OCI-LY1 (cell line): ENCODE results near the gene MFAP3.

Experiments
- H2AFZ ChIP-seq: fragments of 200-600 bp; sonication (generic), shearing (Covaris generic); 2 replicates; pipeline ENCODE4 v1.6.0; 2014; ENCODE audit warnings: antibody characterized with exemption, mild to moderate bottlenecking, low read length
- H3F3A ChIP-seq: fragments of 200-600 bp; sonication (generic), shearing (Covaris generic); 2 replicates; pipeline ENCODE4 v1.6.0; 2014; ENCODE audit warnings: mild to moderate bottlenecking, antibody characterized with exemption, low read length, moderate library complexity; ENCODE audit not compliant: insufficient read depth
- H3K27ac ChIP-seq: fragments of 200-600 bp; sonication (generic); 2 replicates; pipeline ENCODE4 v1.5.1; 2014; ENCODE audit warnings: low read length, mixed run types, mild to moderate bottlenecking, low read depth; ENCODE audit not compliant: poor library complexity, severe bottlenecking
- H3K27me3 ChIP-seq: fragments of 200-600 bp; sonication (generic); 2 replicates; pipeline ENCODE4 v1.6.0; 2014; ENCODE audit warnings: antibody characterized with exemption, mild to moderate bottlenecking, low read length, moderate library complexity; ENCODE audit not compliant: insufficient read depth
- H3K36me3 ChIP-seq: fragments of 200-600 bp; sonication (generic); 2 replicates; pipeline ENCODE4 v1.6.1; 2014; ENCODE audit warnings: mild to moderate bottlenecking, antibody characterized with exemption, low read length, moderate library complexity, mixed read lengths; ENCODE audit not compliant: insufficient read depth
- H3K4me1 ChIP-seq: fragments of 200-600 bp; sonication (generic); 2 replicates; pipeline ENCODE4 v1.5.1; 2014; ENCODE audit warnings: mild to moderate bottlenecking, low read length, moderate library complexity; ENCODE audit not compliant: insufficient read depth, severe bottlenecking
- H3K4me2 ChIP-seq: fragments of 200-600 bp; sonication (generic), shearing (Covaris generic); 2 replicates; pipeline ENCODE4 v1.6.1; 2014; ENCODE audit warnings: low read length
- H3K4me3 ChIP-seq: fragments of 200-600 bp; sonication (generic); 2 replicates; pipeline ENCODE4 v1.5.1; 2014; ENCODE audit warnings: low read length, low read depth, mild to moderate bottlenecking, mixed read lengths; ENCODE audit not compliant: poor library complexity, severe bottlenecking
- H3K79me2 ChIP-seq: fragments of 200-600 bp; shearing (Covaris generic); 2 replicates; pipeline ENCODE4 v1.6.1; 2016; ENCODE audit warnings: mixed run types, low read length, mixed read lengths; ENCODE audit not compliant: insufficient read depth
- H3K9ac ChIP-seq: fragments of 200-600 bp; sonication (generic), shearing (Covaris generic); 2 replicates; pipeline ENCODE4 v1.6.1; 2014; ENCODE audit warnings: mild to moderate bottlenecking, low read length, mixed read lengths
- H3K9me2 ChIP-seq: fragments of 200-600 bp; sonication (generic), shearing (Covaris generic); 2 replicates; pipeline ENCODE4 v1.6.1; 2014; ENCODE audit warnings: low read depth, mild to moderate bottlenecking, low read length, mixed read lengths
- H3K9me3 ChIP-seq: fragments of 200-600 bp; shearing (Covaris generic); 2 replicates; pipeline ENCODE4 v1.6.1; 2014; ENCODE audit warnings: low read length, mixed read lengths
- H4K20me1 ChIP-seq: fragments of 200-600 bp; sonication (generic), shearing (Covaris generic); 2 replicates; pipeline ENCODE4 v1.6.0; 2016; ENCODE audit warnings: mild to moderate bottlenecking, low read length; ENCODE audit not compliant: insufficient read depth
- EZH2 ChIP-seq: fragments of 200-600 bp; sonication (generic), shearing (Covaris generic); IDR thresholded peaks from 2 replicates; pipeline ENCODE4 v1.8.0; 2017; ENCODE audit warnings: borderline replicate concordance, mixed run types, mild to moderate bottlenecking, antibody characterized with exemption, low read length, moderate library complexity, mixed read lengths
- TF ChIP-seq, protein P1 (sequence below): fragments of 200-600 bp; sonication (generic), shearing (Covaris generic); IDR thresholded peaks from 2 replicates; pipeline ENCODE4 v1.5.1; 2017; ENCODE audit warnings: mild to moderate bottlenecking, antibody characterized with exemption, low read length, moderate library complexity, mixed read lengths

MFAP3 gene

DNA sequence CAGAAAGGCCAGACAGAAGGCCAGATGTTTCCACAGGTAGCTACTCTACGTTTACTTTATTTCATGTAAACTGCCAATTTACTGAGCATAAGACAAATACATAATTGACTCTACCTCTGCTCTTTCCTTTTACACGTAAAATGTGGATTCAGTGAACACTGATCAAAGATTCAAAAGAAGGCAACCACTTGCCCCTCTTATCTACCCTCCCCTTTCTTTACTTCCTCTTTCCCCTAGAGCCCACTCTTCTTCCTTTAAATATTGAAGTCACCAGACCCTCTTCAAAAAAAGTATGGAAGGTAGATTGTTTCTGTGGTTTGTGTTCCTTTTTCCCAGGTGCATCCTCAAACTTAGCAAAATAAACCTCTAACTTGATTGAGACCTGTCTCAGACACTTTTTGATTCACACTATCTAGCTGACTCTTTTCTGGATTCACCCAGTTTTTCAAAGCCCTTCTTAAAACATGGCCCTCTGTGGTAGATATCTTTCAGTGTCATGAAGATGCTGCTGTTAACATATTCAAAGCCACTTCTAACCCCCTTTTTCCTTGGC lies 6.8 kb upstream of the MFAP3 start:
- Histone ChIP-seq H3K27ac (no peak overlapping the region), H4K20me1 (no peaks in the 10 kb centered on the region), H3K27me3 (no peaks in the 10 kb centered on the region), H3F3A (no peaks in the 10 kb centered on the region), H3K4me2 (no peak overlapping the region), H3K36me3 (peaks cover 25% of the 10 kb centered on the region; the same call in 1 of the 2 replicates), H3K79me2 (no peaks in the 10 kb centered on the region), H3K9me2 (no peaks in the 10 kb centered on the region), H3K4me3 (no peak overlapping the region), H3K4me1 (peaks cover 3% of the 10 kb centered on the region), H2AFZ (no peak overlapping the region), H3K9me3 (no peaks in the 10 kb centered on the region), H3K9ac (no peak overlapping the region)
- no peak for TF ChIP-seq EZH2
- TF ChIP-seq, protein P1, sequence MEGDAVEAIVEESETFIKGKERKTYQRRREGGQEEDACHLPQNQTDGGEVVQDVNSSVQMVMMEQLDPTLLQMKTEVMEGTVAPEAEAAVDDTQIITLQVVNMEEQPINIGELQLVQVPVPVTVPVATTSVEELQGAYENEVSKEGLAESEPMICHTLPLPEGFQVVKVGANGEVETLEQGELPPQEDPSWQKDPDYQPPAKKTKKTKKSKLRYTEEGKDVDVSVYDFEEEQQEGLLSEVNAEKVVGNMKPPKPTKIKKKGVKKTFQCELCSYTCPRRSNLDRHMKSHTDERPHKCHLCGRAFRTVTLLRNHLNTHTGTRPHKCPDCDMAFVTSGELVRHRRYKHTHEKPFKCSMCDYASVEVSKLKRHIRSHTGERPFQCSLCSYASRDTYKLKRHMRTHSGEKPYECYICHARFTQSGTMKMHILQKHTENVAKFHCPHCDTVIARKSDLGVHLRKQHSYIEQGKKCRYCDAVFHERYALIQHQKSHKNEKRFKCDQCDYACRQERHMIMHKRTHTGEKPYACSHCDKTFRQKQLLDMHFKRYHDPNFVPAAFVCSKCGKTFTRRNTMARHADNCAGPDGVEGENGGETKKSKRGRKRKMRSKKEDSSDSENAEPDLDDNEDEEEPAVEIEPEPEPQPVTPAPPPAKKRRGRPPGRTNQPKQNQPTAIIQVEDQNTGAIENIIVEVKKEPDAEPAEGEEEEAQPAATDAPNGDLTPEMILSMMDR = no peak

DNA sequence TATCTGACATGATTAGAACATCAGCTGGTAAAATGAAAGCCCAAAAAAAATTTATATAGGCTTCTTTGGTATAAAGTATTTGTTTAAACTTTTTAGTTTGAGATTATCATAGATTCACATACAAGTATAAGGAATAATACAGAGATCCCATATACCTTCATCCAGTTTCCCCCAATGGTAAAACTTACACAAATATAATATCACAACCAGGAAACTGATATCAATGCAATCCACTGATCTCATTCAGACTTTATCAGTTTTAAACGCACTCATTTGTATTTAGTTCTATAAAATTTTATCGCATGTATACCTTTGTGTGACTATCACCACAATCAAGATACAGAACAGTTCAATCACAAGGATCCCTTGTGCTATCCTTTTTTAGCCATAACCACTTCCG lies 3.8 kb upstream of the MFAP3 start:
- TF ChIP-seq, protein P1 = no peak
- no peak for TF ChIP-seq EZH2
- no peak overlapping the region for H2AFZ ChIP-seq

DNA sequence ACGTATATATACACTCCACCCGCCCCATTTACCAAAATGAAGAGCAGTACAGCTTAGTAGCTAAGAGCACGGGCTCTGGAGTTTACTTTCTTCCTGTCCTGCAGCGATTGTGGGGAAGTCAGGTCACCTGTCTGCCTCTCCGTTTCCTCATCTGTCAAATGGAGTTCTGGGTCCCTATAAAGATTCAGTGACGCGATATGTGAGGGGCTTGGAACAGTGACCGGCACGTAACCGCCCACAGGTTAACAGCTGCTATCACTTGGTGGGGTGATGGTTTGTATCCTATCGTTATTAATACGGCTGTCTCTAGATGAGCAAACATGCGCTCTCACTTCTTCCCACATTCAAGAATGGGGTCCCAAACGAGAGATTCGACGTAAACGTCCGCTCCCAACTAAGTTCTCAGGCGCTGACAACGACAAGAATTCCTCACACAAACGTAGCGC lies 483 bp upstream of the MFAP3 start:
- Histone ChIP-seq H3K4me2 (peak overlapping the region; percentile 92), H3K27ac (peak overlapping the region; percentile 82), H3K4me3 (peak overlapping the region; percentile 88), H3F3A (no peaks in the 10 kb centered on the region), H4K20me1 (no peaks in the 10 kb centered on the region), H3K36me3 (no peaks in the 10 kb centered on the region), H3K9me3 (no peaks in the 10 kb centered on the region), H3K79me2 (peaks cover 15% of the 10 kb centered on the region), H3K9ac (peak overlapping the region; percentile 86), H2AFZ (peak overlapping the region; percentile 76), H3K27me3 (no peaks in the 10 kb centered on the region), H3K9me2 (no peaks in the 10 kb centered on the region), H3K4me1 (peaks cover 50% of the 10 kb centered on the region)
- TF ChIP-seq, protein P1 = no peak
- TF ChIP-seq EZH2 = no peak

More for the DNA sequence above, 3.8 kb upstream of the MFAP3 start:
- peaks cover 10% of the 10 kb centered on the region; the same call in 1 of the 2 replicates for H3K36me3 ChIP-seq
- peaks cover 23% of the 10 kb centered on the region for H3K4me1 ChIP-seq
- H3K4me3 ChIP-seq = no peak overlapping the region
- no peak overlapping the region for H3K9ac ChIP-seq
- no peaks in the 10 kb centered on the region for H3F3A ChIP-seq
- H3K79me2 ChIP-seq = peaks cover 10% of the 10 kb centered on the region
- H3K9me3 ChIP-seq = no peaks in the 10 kb centered on the region
- no peak overlapping the region for H3K4me2 ChIP-seq
- no peaks in the 10 kb centered on the region for H4K20me1 ChIP-seq
- H3K27me3 ChIP-seq = no peaks in the 10 kb centered on the region
- no peak overlapping the region for H3K27ac ChIP-seq
- no peaks in the 10 kb centered on the region for H3K9me2 ChIP-seq
